ENCODE results near the gene PCDH15.

- TF ChIP-seq CTCF (conservative IDR thresholded peaks at IDR 0.05; ENCODE audit: low read depth, low read length) (no peak), MXI1 (IDR thresholded peaks at IDR 0.05; ENCODE audit: borderline replicate concordance, low read depth, low read length) (no peak)
Observed at GRCh38 chr10:54108961-54109360, 692.1 kb downstream of the PCDH15 start.

Measured in IMR-90 (cell line).